H1 (cell line): ENCODE measurements around the gene F11. TPM values are rescaled to one million over a fixed set of nuclear protein-coding genes. Genes with fewer than 3 reads are reported as not detected.

Experiments
- CTCF ChIA-PET: fragments of 300-600 bp; sonication (Branson Sonifier 250); formaldehyde crosslinking; loops from one replicate; lab custom pipeline; 2021; ENCODE audit not compliant: partially characterized antibody; lab: Charles Lee
- POLR2A ChIA-PET: fragments of 300-600 bp; sonication (Branson Sonifier 250); formaldehyde crosslinking; loops from one replicate; lab custom pipeline; 2021; ENCODE audit warnings: inconsistent platforms; ENCODE audit not compliant: partially characterized antibody; lab: Charles Lee
- DNase-seq, 2 experiments: peaks; one replicate each; pipeline versions ENCODE4 v3.0.0 to v3.0.0-alpha.2; 2010 to 2022; ENCODE audit warnings: low spot score in 2 of 2, low read depth in 1 of 2, mixed read lengths in 1 of 2
- FAIRE-seq: peaks from 2 replicates; lab custom pipeline; 2011; peaks lifted over from hg19 to GRCh38; lab: Jason Lieb, UNC
- H2AFZ ChIP-seq: 2 replicates; pipeline ENCODE4 v1.8.1; 2012; ENCODE audit warnings: low read length, inconsistent platforms
- H2AK5ac ChIP-seq: 2 replicates; pipeline ENCODE4 v1.6.1; 2013; ENCODE audit warnings: low read depth, low read length
- H2BK120ac ChIP-seq: replicated peaks from 2 replicates; pipeline ENCODE3; 2013; ENCODE audit warnings: low read depth, low read length, inconsistent platforms
- H2BK12ac ChIP-seq: 2 replicates; pipeline ENCODE4 v1.6.1; 2013; ENCODE audit warnings: low read depth, low read length
- H2BK15ac ChIP-seq: 2 replicates; pipeline ENCODE4 v1.6.1; 2013; ENCODE audit warnings: low read length
- H2BK20ac ChIP-seq: 2 replicates; pipeline ENCODE4 v1.6.1; 2013; ENCODE audit warnings: low read length
- H2BK5ac ChIP-seq: 2 replicates; pipeline ENCODE4 v1.6.1; 2013; ENCODE audit warnings: low read depth, low read length
- H3K14ac ChIP-seq: 2 replicates; pipeline ENCODE4 v1.6.1; 2013; ENCODE audit warnings: inconsistent platforms; ENCODE audit not compliant: insufficient read length
- H3K18ac ChIP-seq: 2 replicates; pipeline ENCODE4 v1.6.1; 2013; ENCODE audit warnings: low read length; ENCODE audit errors: extremely low read depth
- H3K23ac ChIP-seq: 2 replicates; pipeline ENCODE4 v1.6.1; 2013; ENCODE audit warnings: inconsistent platforms; ENCODE audit not compliant: insufficient read length
- H3K23me2 ChIP-seq: 2 replicates; pipeline ENCODE4 v1.6.1; 2013; ENCODE audit warnings: low read depth, low read length
- H3K27ac ChIP-seq: 2 replicates; pipeline ENCODE4 v1.6.1; 2011; ENCODE audit warnings: low read depth, low read length, inconsistent platforms
- H3K27me3 ChIP-seq, 4 experiments: replicated peaks in 1 of 4; 1 replicate in 1 of 4; 2 replicates in 3 of 4; pipeline versions ENCODE4 v1.6.1 to v1.8.1; 2011 to 2013; ENCODE audit warnings: low read length in 3 of 4, mild to moderate bottlenecking in 3 of 4, inconsistent platforms in 2 of 4, mixed read lengths in 2 of 4, moderate library complexity in 1 of 4; ENCODE audit not compliant: control insufficient read depth in 3 of 4, insufficient read depth in 3 of 4; ENCODE audit errors: extremely low read depth in 1 of 4
- H3K36me3 ChIP-seq, 4 experiments: 2 replicates each; pipeline versions ENCODE4 v1.6.1 to v1.8.1; 2011 to 2013; ENCODE audit warnings: mild to moderate bottlenecking in 4 of 4, low read length in 3 of 4, moderate library complexity in 2 of 4, control low read depth in 1 of 4, inconsistent platforms in 1 of 4; ENCODE audit not compliant: insufficient read depth in 4 of 4, control insufficient read depth in 2 of 4
- H3K4ac ChIP-seq: replicated peaks from 2 replicates; pipeline ENCODE3; 2013; ENCODE audit warnings: low read length, low read depth, mixed read lengths, inconsistent platforms; ENCODE audit not compliant: insufficient read length
- H3K4me1 ChIP-seq, 4 experiments: replicated peaks in 1 of 4; 1 replicate in 1 of 4; 2 replicates in 3 of 4; pipeline versions ENCODE4 v1.6.1 to v1.8.1; 2011 to 2013; ENCODE audit warnings: low read length in 3 of 4, inconsistent platforms in 2 of 4, mixed read lengths in 1 of 4; ENCODE audit not compliant: insufficient read depth in 4 of 4, control insufficient read depth in 3 of 4
- H3K4me2 ChIP-seq, 2 experiments: 2 replicates each; pipeline versions ENCODE4 v1.6.1 to v1.8.1; 2011 to 2013; ENCODE audit warnings: low read depth in 2 of 2, low read length in 2 of 2, control low read depth in 1 of 2, inconsistent platforms in 1 of 2, mild to moderate bottlenecking in 1 of 2; ENCODE audit not compliant: insufficient read depth in 1 of 2
- H3K4me3 ChIP-seq, 4 experiments: fragments of 200-600, 300-600 bp in 1 of 4; sonication (generic), shearing (Covaris generic), sonication (Bioruptor Twin) in 1 of 4; 2 replicates each; pipeline versions ENCODE4 v1.5.1 to v1.8.1; 2011 to 2016; ENCODE audit warnings: low read length in 4 of 4, low read depth in 3 of 4, control low read depth in 2 of 4, inconsistent platforms in 2 of 4, mild to moderate bottlenecking in 2 of 4, mixed read lengths in 1 of 4, moderate library complexity in 1 of 4; ENCODE audit not compliant: insufficient read depth in 2 of 4; ENCODE audit errors: extremely low read depth in 1 of 4
- H3K56ac ChIP-seq: replicated peaks from 2 replicates; pipeline ENCODE3; 2013; ENCODE audit warnings: low read depth, mild to moderate bottlenecking, mixed read lengths, low read length, inconsistent platforms; ENCODE audit not compliant: insufficient read length
- H3K79me1 ChIP-seq: 2 replicates; pipeline ENCODE4 v1.6.1; 2013; ENCODE audit warnings: low read depth, low read length, control low read depth
- H3K79me2 ChIP-seq, 2 experiments: 2 replicates each; pipeline versions ENCODE4 v1.6.1 to v1.8.1; 2012 to 2013; ENCODE audit warnings: low read length in 2 of 2, mild to moderate bottlenecking in 2 of 2, inconsistent platforms in 1 of 2; ENCODE audit not compliant: insufficient read depth in 2 of 2, control insufficient read depth in 1 of 2
- H3K9ac ChIP-seq, 4 experiments: replicated peaks in 1 of 4; 1 replicate in 1 of 4; 2 replicates in 3 of 4; pipeline versions ENCODE4 v1.6.1 to v1.8.1; 2011 to 2013; ENCODE audit warnings: low read depth in 3 of 4, low read length in 3 of 4, control low read depth in 2 of 4, mild to moderate bottlenecking in 2 of 4, moderate library complexity in 2 of 4, inconsistent platforms in 1 of 4; ENCODE audit errors: extremely low read depth in 1 of 4
- H3K9me3 ChIP-seq, 2 experiments: 2 replicates each; pipeline versions ENCODE4 v1.6.1 to v1.8.1; 2012 to 2013; ENCODE audit warnings: mild to moderate bottlenecking in 2 of 2, moderate library complexity in 2 of 2, control low read depth in 1 of 2, inconsistent platforms in 1 of 2, low read depth in 1 of 2, low read length in 1 of 2, mixed read lengths in 1 of 2; ENCODE audit not compliant: insufficient read depth in 2 of 2
- H4K20me1 ChIP-seq, 2 experiments: replicated peaks in 1 of 2; 2 replicates each; pipeline versions ENCODE3 to v1.8.1; 2011 to 2013; ENCODE audit warnings: inconsistent platforms in 2 of 2, low read length in 2 of 2, mild to moderate bottlenecking in 1 of 2; ENCODE audit not compliant: insufficient read depth in 2 of 2, control insufficient read depth in 1 of 2
- H4K5ac ChIP-seq: 2 replicates; pipeline ENCODE4 v1.6.1; 2013; ENCODE audit warnings: low read length, low read depth, mixed read lengths, inconsistent platforms; ENCODE audit not compliant: insufficient read length
- H4K8ac ChIP-seq: 2 replicates; pipeline ENCODE4 v1.8.0; 2013; ENCODE audit warnings: mild to moderate bottlenecking, moderate library complexity, low read length, inconsistent platforms; ENCODE audit not compliant: insufficient read depth; ENCODE audit errors: extremely low read depth
- H4K91ac ChIP-seq: replicated peaks from 2 replicates; pipeline ENCODE3; 2013; ENCODE audit warnings: low read length, mixed read lengths, inconsistent platforms; ENCODE audit not compliant: insufficient read length
- BRCA1 ChIP-seq: IDR thresholded peaks from 2 replicates; pipeline ENCODE4 v1.6.1; 2012; ENCODE audit warnings: low read depth, low read length, improper control_type of control experiment
- NANOG ChIP-seq: IDR thresholded peaks from 2 replicates; pipeline ENCODE4 v1.6.1; 2011; ENCODE audit warnings: low read length, low read depth, mild to moderate bottlenecking, inconsistent platforms; ENCODE audit not compliant: insufficient read depth, poor library complexity, severe bottlenecking
- WGBS, 2 experiments: shearing (Covaris generic) in 1 of 2; methylation state at CpG; one replicate each; pipeline versions ENCODE4 v1.1.6 to v1.1.7; 2013 to 2015; ENCODE audit warnings: low lambda C conversion rate in 2 of 2, mixed read lengths in 2 of 2, inconsistent platforms in 1 of 2, low coverage in 1 of 2, missing lambda C conversion rate in 1 of 2; ENCODE audit not compliant: insufficient replicate concordance in 2 of 2, insufficient coverage in 1 of 2, insufficient read length in 1 of 2; ENCODE audit errors: extremely low coverage in 1 of 2, missing lambda C conversion rate in 1 of 2; 5-methylcytosine and 5-hydroxymethylcytosine counted together
- polyA plus RNA-seq, 7 experiments: library from polyadenylated mRNA; depleted of rRNA in 3 of 7; stranded (reverse) in 5 of 7; unstranded in 2 of 7; fragments of >200 nt in 5 of 7; fragments of 200-250 nt in 2 of 7; gene quantifications; 1 replicate in 5 of 7; 2 replicates in 1 of 7; 4 replicates in 1 of 7; pipeline versions ENCODE4 v1.2.1 to v1.2.3, GENCODE V29; 2011 to 2013; ENCODE audit warnings: missing spikeins in 2 of 7, mixed read lengths in 2 of 7
- total RNA-seq: library from RNA; stranded (reverse); fragmentation: NEBNext Ultra II Directional; extraction: Animal tissue kit (Norgen Biotek cat#: 25700); gene quantifications from 2 replicates; pipeline ENCODE4 v1.2.1, GENCODE V29; 2021
- TF ChIP-seq, protein P1 (sequence below): IDR thresholded peaks from 2 replicates; pipeline ENCODE4 v1.6.1; 2012; ENCODE audit warnings: inconsistent platforms

Gene F11
- total and polyA plus RNA-seq, 2 of the 8 experiments (the other 6 are each of a cell fraction or from before 2014, with no cell fraction given) = 0.27 to 0.99 TPM

DNA sequence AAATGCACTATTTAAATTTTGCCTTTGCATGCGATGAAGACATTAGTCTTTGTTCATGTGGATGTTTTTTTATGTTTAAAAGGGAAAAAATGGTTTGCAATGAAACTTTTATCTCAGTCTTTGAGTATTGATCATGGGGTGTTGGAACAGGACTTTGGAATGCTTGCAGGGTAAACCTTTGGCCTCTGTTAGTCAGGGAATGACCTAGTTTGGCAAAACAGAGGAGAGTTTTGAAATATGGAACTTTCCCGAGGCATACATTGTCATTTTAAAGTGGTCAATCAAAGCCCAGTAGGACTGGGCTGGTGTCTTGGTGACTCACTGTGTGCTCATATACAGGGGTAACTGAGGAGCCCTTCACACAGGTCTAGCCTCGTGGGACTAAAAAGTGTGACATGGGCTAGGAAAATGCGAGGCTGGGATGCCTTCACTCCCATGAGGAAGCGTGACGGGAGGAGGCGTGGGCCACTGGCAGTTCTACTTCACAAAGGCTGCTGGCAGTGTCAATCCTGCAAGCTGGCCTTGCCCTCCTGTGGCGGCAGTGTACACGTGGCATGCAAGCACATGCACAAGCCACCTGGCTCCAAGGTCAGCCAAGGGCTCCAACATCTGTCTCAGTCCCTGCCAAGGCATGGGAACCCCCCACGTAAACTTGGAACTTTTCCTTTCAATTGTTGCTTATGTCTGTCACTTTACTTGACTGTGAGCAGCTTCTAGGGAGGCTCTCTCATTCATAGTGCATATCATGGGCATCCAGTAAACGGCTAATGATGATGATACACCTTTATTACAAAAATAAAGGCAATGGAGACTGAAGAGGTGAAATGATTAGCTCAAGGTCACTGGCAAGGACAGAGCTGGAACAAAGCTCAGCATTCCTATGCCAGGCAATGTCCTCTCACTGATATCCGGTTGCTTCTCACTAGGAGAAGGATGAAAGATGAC lies 5.2 kb upstream of the F11 start:
- TF ChIP-seq, protein P1, sequence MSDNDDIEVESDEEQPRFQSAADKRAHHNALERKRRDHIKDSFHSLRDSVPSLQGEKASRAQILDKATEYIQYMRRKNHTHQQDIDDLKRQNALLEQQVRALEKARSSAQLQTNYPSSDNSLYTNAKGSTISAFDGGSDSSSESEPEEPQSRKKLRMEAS = peak; percentile 48
- no peak for TF ChIP-seq NANOG
- no peak for TF ChIP-seq BRCA1
- H3K56ac ChIP-seq = no peak overlapping the region
- no peaks in the 10 kb centered on the region for H3K79me1 ChIP-seq
- peaks cover 0 to 7% of the 10 kb centered on the region in 2 experiments; a peak in 2 of 4 replicates for H3K9me3 ChIP-seq
- no peak overlapping the region for H3K27ac ChIP-seq
- H3K27me3 ChIP-seq = no peaks in the 10 kb centered on the region
- H3K36me3 ChIP-seq = peaks cover 0 to 32% (median 19%) of the 10 kb centered on the region in 4 experiments; a peak in 6 of 8 replicates
- no peak overlapping the region for H3K4me3 ChIP-seq
- ChIA-PET CTCF (no interaction called here), POLR2A (interaction anchor here (0.8 to 2.2 kb wide), 8 partner anchors 9 to 623 kb away, joined by 3 to 9 read pairs (median 4); no protein-coding TSS in a partner anchor)
- peak overlapping the region; percentile 85; the same call in 1 of the 2 replicates for H2BK15ac ChIP-seq
- DNase-seq = no peak
- peak overlapping the region; percentile 79; the same call in 1 of the 2 replicates for H2BK5ac ChIP-seq
- H3K23ac ChIP-seq = no peak overlapping the region
- WGBS, 2 experiments = 89% methylated on average over 12 of the region's 12 CpGs; no CpG with 5 or more reads in 1 of the 2 experiments
- peak overlapping the region; percentile 99; the same call in 1 of the 2 replicates for H2BK12ac ChIP-seq
- 0 out of 2 replicates have a peak overlapping the region, but pooled peaks have one; percentile 53 for H4K8ac ChIP-seq
- no peak overlapping the region; the same call in 1 of the 2 replicates for H2AK5ac ChIP-seq
- H2BK20ac ChIP-seq = peak overlapping the region; percentile 82
- H4K91ac ChIP-seq = peak overlapping the region; percentile 67
- peak overlapping the region; percentile 45 for H2BK120ac ChIP-seq
- no peak overlapping the region for H3K4me2 ChIP-seq
- no peak overlapping the region for H4K5ac ChIP-seq
- H3K14ac ChIP-seq = no peak overlapping the region
- H2AFZ ChIP-seq = no peak overlapping the region
- H3K23me2 ChIP-seq = no peaks in the 10 kb centered on the region; the same call in 1 of the 2 replicates
- H4K20me1 ChIP-seq = no peaks in the 10 kb centered on the region
- peaks cover 3 to 11% (median 7%) of the 10 kb centered on the region in 4 experiments; a peak in 5 of 7 replicates for H3K4me1 ChIP-seq
- peak overlapping the region; percentile 84 for H3K18ac ChIP-seq
- FAIRE-seq = no peak
- H3K79me2 ChIP-seq = no peaks in the 10 kb centered on the region
- H3K4ac ChIP-seq = no peak overlapping the region
- no peak overlapping the region for H3K9ac ChIP-seq
